HS-5 (cell line): Measurements from ENCODE around the gene JUP.

Experiments used
- DNase-seq: peaks from one replicate; pipeline ENCODE4 v3.0.0-alpha.2; 2012; ENCODE audit warnings: low read depth

The JUP gene

GRCh38 chr17:41723801-41724475 lies 62.6 kb downstream of the JUP start:
- no peak for DNase-seq

DNA sequence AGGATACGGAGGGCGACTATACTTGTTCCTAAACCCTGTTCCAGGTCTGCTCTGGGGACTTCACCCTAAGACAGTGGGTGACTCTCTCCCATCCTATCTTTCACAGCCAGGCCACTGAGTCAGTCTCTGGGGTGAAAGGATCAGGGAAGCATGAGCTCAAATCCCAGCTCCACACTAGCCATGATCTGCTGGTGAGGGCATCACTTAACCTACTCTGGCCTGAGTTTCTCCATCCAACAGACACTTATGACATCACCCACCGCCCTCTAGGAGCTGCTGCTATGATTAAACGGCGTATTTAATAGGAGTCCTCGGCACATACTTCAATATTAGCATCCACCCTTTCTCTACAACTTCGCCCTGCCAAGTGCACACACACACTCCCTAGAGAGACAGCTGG lies 64.3 kb downstream of the JUP start:
- DNase-seq = no peak

- DNase-seq = no peak
Observed at GRCh38 chr17:41718287-41718645, 68.2 kb downstream of the JUP start.

DNA sequence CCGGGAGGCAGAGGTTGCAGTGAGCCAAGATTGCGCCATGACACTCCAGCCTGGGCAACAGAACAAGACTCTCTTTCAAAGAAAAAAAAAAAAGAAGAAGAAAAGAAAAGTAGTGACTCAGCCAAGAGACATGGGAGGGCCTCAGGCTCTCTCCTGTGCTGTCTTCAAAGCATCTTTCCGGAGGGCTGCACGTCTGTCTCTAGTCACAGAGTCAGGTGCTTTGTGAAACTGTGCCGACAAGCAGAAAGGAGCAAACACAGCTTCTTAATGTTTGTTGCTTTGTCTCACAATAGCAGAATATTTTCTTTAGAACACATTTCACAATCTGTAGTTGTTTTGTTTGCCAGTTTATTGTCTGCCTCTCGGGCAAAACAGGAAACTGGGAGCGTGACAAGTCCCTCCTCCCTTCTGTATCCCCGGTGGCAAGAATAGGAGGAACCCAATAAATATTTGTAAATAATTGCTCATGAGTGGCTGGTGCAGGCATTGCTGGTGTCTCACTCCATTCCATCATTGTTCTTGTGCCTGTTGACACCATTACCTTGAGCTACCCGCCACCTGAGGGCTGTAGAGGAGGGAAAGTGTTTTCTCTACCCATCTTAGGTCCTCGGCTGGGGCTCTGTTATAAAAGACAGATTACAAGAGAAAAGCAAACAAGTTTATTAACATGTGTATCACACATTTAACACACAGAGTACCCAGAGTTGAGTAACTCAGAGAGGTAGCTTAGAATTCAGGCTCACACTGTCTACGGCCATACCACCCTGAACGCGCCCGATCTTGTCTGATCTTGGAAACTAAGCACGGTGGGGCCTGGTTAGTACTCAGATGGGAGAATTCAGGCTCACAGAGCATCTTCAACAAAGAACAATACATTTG lies 68.9 kb downstream of the JUP start:
- no peak for DNase-seq

DNA sequence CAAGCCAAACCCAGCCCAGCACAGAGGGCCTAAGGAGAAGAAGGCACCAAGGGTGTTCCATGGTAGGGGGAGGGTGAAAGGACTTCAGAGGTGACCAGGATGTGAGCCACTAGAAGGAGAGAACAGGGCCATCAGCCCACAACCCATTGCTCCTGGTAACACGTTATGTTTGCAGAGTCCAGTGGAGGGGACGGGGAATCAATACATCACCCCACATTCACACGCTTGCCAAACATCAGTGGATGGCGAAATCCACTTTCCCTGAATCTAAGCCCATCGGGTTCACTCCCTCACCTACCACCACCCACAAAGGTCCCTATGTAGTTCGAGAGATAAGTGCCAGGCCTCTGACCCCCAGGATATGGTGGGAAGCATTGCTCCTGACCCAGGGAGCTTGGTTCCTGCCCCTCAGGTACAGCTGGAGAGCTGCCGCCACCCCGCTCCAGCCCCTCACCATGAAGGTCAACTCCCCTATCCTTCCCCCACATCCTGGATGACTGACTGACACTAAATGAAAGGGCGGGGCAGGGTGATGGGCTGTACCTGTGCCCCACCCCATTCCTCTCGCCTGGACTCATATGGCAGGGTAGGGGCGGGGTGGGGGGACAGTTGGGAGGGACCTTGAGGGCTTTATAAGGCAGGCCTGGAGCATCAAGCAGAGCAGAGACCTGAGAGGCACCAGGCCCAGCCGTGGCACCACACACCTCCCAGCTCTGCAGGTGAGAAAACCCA lies 74.7 kb downstream of the JUP start, which contains the start of gene GAST:
Gene GAST, plus strand, starts transcription at position 663 of the 732 bp plus-strand sequence. CDS start 3,106 bp downstream, outside the sequence.
- no peak for DNase-seq

GRCh38 chr17:41710472-41711090 lies 75.9 kb downstream of the JUP start:
- DNase-seq = no peak

DNA sequence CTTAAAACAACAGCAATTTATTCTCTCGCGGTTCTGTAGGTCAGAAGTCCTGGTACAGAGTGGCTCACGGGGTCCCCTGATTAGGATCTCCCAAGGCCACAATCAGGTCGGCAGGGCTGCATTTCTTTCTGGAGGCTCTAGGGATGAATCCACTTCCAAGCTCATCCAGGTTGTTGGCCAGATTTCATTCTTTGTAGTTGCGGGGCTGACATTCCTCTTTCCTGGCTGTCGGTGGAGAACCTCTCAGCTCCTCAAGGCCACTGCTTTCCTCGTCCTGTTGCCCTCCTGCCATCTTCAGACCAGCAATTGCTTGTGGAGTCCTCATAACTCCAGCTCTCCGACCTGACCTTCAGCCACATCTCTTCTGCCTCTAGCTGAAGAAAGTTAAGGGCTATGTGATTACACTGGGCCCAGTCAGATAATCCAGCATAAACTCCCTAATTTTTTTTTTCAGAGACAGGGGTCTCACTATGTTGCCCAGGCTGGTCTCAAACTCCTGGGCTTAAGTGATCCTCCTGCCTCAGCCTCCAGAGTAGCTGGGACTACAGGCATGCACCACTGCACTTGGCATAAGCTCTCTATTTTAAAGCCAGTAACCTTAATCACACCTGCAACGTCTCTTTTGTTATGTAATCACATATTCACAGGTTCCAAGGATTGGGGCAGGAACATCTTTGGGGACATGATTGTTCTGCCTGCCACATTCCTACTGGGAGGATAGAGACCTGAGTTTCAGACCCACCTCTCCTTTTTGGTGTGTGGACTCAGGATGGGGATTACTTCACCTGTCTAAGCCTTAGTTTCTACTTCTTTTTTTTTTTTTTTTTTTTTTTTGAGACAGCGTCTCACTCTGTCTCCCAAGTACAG lies 78.5 kb downstream of the JUP start:
- DNase-seq = no peak

DNA sequence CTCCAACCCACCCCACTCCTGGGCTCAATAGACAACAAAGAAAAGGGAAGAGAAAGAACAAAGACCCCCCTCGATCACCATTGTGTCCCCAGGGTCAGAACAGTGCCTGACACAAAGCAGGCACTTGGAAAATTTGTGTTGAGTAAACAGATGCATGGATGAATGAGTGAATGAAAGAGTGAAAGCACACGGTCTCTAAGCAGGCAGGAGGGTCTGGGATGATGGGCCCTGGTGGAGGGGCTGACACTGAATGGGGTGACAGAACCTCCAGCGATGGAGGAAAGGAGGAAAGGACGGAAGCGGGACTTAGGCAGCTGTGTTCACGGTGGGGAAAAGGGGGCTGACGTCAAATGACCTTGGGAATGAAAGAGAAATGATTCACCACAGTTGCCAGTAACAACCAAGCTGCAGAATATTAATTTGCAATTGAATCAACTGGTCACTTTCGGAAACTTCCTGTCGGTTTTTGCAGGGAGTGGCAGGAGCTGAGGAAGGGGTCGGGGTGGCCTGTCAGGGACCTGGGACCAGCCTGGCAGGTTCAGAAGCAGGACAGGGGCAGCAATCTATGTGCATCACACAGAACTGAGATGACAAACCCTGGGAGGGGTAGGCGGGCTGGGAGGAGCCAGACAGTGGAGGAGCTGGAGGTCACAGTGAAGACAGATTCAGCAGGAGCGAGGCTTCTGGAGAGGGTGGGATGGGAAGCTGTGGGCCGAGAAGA lies 81.1 kb downstream of the JUP start:
- no peak for DNase-seq
